Mesothelial cell of epicardium (in vitro differentiated cells): ENCODE results near the gene FBXO45. TPM values are rescaled to one million over a fixed set of nuclear protein-coding genes. Genes with fewer than 3 reads are reported as not detected.
A peak's percentile ranks its signal among the peaks of the same experiment; 100 is the strongest.
"Not testable (repeated sequence)": the region's sequence is repeated elsewhere in the genome, so short reads cannot be mapped to it uniquely, and the experiment has no call there.

Source experiments
- DNase-seq, 2 experiments: peaks; one replicate each; pipeline ENCODE4 v3.0.0; 2021; ENCODE audit warnings: low spot score in 2 of 2; ENCODE audit not compliant: unreplicated experiment in 2 of 2
- H3K27ac Mint-ChIP-seq: 2 replicates; pipeline ENCODE4 v1.8.0; 2021; ENCODE audit warnings: mixed read lengths
- H3K27me3 Mint-ChIP-seq: 2 replicates; pipeline ENCODE4 v1.8.0; 2021; ENCODE audit warnings: low read depth, mixed read lengths
- H3K36me3 Mint-ChIP-seq: 2 replicates; pipeline ENCODE4 v1.8.0; 2021; ENCODE audit warnings: mixed read lengths
- H3K4me1 Mint-ChIP-seq: 2 replicates; pipeline ENCODE4 v1.8.0; 2021; ENCODE audit warnings: mixed read lengths
- H3K4me3 Mint-ChIP-seq: 2 replicates; pipeline ENCODE4 v1.8.0; 2021; ENCODE audit warnings: mild to moderate bottlenecking, moderate library complexity, mixed read lengths
- H3K9me3 Mint-ChIP-seq: 2 replicates; pipeline ENCODE4 v1.8.0; 2021; ENCODE audit warnings: mixed read lengths
- total RNA-seq: library from RNA; stranded (reverse); gene quantifications from 3 replicates; pipeline ENCODE4 v1.2.1, GENCODE V29; 2021
- TF ChIP-seq, protein P1 (sequence below): fragments of 200-600 bp; sonication (generic); IDR thresholded peaks from one replicate; pipeline ENCODE4 v1.5.0; 2021; ENCODE audit warnings: antibody characterized with exemption; ENCODE audit not compliant: unreplicated experiment

The FBXO45 gene
- total RNA-seq, 1 donor from 2014 or later = 9.1 TPM

DNA sequence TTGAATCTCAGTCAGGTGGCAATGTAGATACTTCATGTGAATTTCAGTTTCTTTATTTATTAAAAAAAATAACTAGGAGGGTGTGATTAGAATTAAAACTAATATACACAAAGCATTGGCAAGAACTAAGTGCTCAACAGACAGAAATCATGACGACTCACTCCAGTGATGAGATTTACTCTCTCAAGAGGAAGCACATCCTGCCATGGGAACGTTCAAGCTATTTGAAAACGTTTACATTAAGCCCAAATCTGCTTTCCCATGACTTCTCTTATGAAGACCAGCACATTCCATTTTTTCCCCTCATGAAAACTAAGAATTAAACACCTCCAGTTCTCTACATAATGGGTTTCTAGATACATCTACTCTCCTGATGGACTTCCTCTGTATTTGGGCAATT, 8.6 kb upstream of the FBXO45 start:
- Mint-ChIP-seq H3K9me3 (no peaks in the 10 kb centered on the region), H3K36me3 (peaks cover 2% of the 10 kb centered on the region), H3K4me1 (no peaks in the 10 kb centered on the region), H3K27me3 (no peaks in the 10 kb centered on the region), H3K4me3 (no peak overlapping the region), H3K27ac (no peak overlapping the region)
- TF ChIP-seq, protein P1, sequence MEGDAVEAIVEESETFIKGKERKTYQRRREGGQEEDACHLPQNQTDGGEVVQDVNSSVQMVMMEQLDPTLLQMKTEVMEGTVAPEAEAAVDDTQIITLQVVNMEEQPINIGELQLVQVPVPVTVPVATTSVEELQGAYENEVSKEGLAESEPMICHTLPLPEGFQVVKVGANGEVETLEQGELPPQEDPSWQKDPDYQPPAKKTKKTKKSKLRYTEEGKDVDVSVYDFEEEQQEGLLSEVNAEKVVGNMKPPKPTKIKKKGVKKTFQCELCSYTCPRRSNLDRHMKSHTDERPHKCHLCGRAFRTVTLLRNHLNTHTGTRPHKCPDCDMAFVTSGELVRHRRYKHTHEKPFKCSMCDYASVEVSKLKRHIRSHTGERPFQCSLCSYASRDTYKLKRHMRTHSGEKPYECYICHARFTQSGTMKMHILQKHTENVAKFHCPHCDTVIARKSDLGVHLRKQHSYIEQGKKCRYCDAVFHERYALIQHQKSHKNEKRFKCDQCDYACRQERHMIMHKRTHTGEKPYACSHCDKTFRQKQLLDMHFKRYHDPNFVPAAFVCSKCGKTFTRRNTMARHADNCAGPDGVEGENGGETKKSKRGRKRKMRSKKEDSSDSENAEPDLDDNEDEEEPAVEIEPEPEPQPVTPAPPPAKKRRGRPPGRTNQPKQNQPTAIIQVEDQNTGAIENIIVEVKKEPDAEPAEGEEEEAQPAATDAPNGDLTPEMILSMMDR = no peak
- DNase-seq = no peak

DNA sequence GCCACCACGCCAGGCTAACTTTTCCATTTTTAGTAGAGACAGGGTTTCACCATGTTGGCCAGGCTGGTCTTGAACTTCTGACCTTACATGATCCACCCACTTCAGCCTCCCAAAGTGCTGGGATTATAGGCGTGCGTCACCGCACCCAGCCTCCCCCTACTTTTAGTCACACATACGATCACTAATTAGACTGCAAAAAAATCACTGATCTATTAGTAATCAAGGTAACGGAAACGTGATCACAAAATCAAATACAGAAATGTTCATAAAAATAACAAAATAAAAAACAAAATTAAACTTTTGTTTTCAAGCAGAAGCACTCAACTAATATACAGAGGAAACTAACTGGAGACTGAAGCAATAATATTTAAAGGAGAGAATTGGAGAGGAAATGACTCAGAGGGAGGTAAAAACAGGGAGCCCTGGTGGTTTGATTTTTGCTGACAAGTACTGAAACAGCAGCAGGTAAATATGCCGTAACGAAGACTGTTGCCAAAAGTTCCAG, 4.7 kb upstream of the FBXO45 start:
- TF ChIP-seq, protein P1 = no peak
- Mint-ChIP-seq H3K4me1 (peaks cover 11% of the 10 kb centered on the region), H3K27me3 (no peaks in the 10 kb centered on the region), H3K27ac (no peak overlapping the region), H3K4me3 (no peak overlapping the region), H3K9me3 (no peaks in the 10 kb centered on the region), H3K36me3 (peaks cover 5% of the 10 kb centered on the region)
- DNase-seq = no peak

DNA sequence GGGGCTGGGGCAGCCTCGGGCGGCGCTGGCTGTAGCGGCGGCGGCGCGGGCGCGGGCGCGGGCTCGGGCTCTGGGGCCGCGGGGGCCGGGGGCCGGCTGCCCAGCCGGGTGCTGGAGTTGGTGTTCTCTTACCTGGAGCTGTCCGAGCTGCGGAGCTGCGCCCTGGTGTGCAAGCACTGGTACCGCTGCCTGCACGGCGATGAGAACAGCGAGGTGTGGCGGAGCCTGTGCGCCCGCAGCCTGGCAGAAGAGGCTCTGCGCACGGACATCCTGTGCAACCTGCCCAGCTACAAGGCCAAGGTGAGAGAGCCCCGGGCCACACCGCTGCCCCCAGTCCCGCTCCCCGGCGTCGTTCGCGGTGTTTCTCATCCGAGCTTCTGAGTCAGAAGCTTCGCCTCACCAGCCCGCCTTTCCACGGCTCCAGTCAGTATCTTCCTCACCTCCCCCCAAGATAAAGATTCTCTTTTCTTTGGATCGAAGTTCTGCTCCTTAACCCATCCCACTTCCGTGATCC, 600 bp downstream of the FBXO45 start:
- TF ChIP-seq, protein P1 = no peak
- H3K4me3 Mint-ChIP-seq = peak overlapping the region; percentile 84
- H3K4me1 Mint-ChIP-seq = peaks cover 22% of the 10 kb centered on the region
- H3K36me3 Mint-ChIP-seq = peaks cover 3% of the 10 kb centered on the region
- no peaks in the 10 kb centered on the region for H3K9me3 Mint-ChIP-seq
- H3K27me3 Mint-ChIP-seq = no peaks in the 10 kb centered on the region
- no peak for DNase-seq
- peak overlapping the region; percentile 94 for H3K27ac Mint-ChIP-seq

DNA sequence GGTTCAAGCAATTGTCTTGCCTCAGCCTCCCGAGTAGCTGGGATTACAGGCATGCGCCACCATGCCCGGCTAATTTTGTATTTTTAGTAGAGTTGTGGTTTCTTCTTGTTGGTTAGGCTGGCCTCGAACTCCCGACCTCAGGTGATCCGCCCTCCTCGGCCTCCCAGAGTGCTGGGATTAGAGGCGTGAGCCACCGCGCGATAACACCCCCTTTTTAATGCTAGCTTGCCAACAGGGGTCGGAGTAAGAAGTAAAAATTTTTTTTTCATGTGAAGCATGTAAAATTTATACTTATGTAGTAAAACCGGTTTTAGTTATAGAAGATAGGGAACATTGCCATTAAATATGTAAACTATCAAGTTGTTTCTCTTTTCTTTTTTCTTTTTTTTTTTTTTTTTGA, 1.9 kb downstream of the FBXO45 start:
- not testable (repeated sequence) for H3K27ac Mint-ChIP-seq, DNase-seq, H3K9me3 Mint-ChIP-seq, H3K36me3 Mint-ChIP-seq, H3K27me3 Mint-ChIP-seq
- H3K4me3 Mint-ChIP-seq = peak overlapping the region; percentile 7
- peaks cover 22% of the 10 kb centered on the region for H3K4me1 Mint-ChIP-seq

DNA sequence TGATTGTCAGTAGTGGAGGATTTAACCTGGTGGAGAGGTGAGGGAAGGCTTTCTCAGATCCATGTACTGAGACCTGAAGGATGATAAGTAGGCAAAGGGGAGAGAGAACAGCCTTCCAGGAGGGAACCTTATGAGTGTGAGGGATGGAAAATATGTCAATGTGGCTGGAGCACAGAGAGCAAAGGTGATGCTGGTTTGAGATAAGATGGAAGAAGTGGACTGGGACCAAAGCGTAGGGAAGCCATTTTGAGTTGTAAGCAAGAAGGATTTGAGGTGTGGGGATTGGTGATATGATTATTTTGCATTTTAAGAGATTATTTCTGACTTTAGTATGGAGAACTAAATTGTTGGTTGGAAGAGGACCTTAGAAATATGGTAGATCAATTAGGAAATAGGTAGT, 3.9 kb downstream of the FBXO45 start:
- TF ChIP-seq, protein P1 = no peak
- H3K27ac Mint-ChIP-seq = no peak overlapping the region

DNA sequence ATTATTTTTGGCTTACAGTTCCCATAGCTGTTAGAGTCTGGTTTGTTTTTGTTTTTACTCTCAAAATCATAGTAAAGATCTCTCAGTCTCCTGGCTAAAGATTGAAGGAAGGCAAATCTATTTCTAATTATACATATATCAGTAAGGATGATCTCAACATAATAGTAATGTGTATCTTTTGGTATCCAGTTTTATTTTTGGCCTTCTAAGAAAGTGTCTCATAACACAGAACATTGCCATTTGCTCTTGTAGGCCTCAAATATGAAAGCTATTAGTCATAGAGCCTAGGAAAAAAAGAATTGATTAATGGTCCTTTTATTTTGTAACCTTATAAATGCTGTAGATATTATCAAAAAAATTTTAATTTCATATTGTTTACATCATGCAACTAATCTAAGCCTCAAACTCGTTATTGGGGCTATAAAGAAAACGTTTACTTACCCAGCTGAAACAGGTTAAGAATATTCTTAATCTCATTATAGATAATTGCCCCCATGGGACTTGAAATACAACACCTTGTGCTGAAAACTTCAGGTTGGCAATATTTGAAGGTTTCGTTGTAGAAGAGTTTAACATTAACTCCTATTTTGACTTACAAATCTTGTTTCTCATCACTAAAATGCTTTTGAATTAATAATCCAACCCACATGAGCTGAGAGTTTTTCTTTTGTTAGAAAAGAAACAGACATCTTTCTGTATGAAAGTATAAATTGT, 16.7 kb downstream of the FBXO45 start:
- Mint-ChIP-seq H3K9me3 (no peaks in the 10 kb centered on the region), H3K36me3 (peaks cover 29% of the 10 kb centered on the region), H3K27ac (no peak overlapping the region), H3K4me3 (no peak overlapping the region), H3K27me3 (no peaks in the 10 kb centered on the region), H3K4me1 (no peaks in the 10 kb centered on the region)
- TF ChIP-seq, protein P1 = no peak
- no peak for DNase-seq

More for the DNA sequence above, 3.9 kb downstream of the FBXO45 start:
- no peaks in the 10 kb centered on the region for H3K36me3 Mint-ChIP-seq
- no peak for DNase-seq
- no peak overlapping the region for H3K4me3 Mint-ChIP-seq
- H3K27me3 Mint-ChIP-seq = no peaks in the 10 kb centered on the region
- H3K4me1 Mint-ChIP-seq = peaks cover 15% of the 10 kb centered on the region
- no peaks in the 10 kb centered on the region for H3K9me3 Mint-ChIP-seq
